H1 (cell line): ENCODE data around the gene B4GALNT1. TPM values are rescaled to one million over a fixed set of nuclear protein-coding genes. Genes with fewer than 3 reads are reported as not detected.

Source experiments
- CTCF ChIA-PET: fragments of 300-600 bp; sonication (Branson Sonifier 250); formaldehyde crosslinking; loops from one replicate; lab custom pipeline; 2021; ENCODE audit not compliant: partially characterized antibody; lab: Charles Lee
- POLR2A ChIA-PET: fragments of 300-600 bp; sonication (Branson Sonifier 250); formaldehyde crosslinking; loops from one replicate; lab custom pipeline; 2021; ENCODE audit warnings: inconsistent platforms; ENCODE audit not compliant: partially characterized antibody; lab: Charles Lee
- DNase-seq, 2 experiments: peaks; one replicate each; pipeline versions ENCODE4 v3.0.0 to v3.0.0-alpha.2; 2010 to 2022; ENCODE audit warnings: low spot score in 2 of 2, low read depth in 1 of 2, mixed read lengths in 1 of 2
- FAIRE-seq: peaks from 2 replicates; lab custom pipeline; 2011; peaks lifted over from hg19 to GRCh38; lab: Jason Lieb, UNC
- H2AFZ ChIP-seq: 2 replicates; pipeline ENCODE4 v1.8.1; 2012; ENCODE audit warnings: low read length, inconsistent platforms
- H2AK5ac ChIP-seq: 2 replicates; pipeline ENCODE4 v1.6.1; 2013; ENCODE audit warnings: low read depth, low read length
- H2BK120ac ChIP-seq: replicated peaks from 2 replicates; pipeline ENCODE3; 2013; ENCODE audit warnings: low read depth, low read length, inconsistent platforms
- H2BK12ac ChIP-seq: 2 replicates; pipeline ENCODE4 v1.6.1; 2013; ENCODE audit warnings: low read depth, low read length
- H2BK15ac ChIP-seq: 2 replicates; pipeline ENCODE4 v1.6.1; 2013; ENCODE audit warnings: low read length
- H2BK20ac ChIP-seq: 2 replicates; pipeline ENCODE4 v1.6.1; 2013; ENCODE audit warnings: low read length
- H2BK5ac ChIP-seq: 2 replicates; pipeline ENCODE4 v1.6.1; 2013; ENCODE audit warnings: low read depth, low read length
- H3K14ac ChIP-seq: 2 replicates; pipeline ENCODE4 v1.6.1; 2013; ENCODE audit warnings: inconsistent platforms; ENCODE audit not compliant: insufficient read length
- H3K18ac ChIP-seq: 2 replicates; pipeline ENCODE4 v1.6.1; 2013; ENCODE audit warnings: low read length; ENCODE audit errors: extremely low read depth
- H3K23ac ChIP-seq: 2 replicates; pipeline ENCODE4 v1.6.1; 2013; ENCODE audit warnings: inconsistent platforms; ENCODE audit not compliant: insufficient read length
- H3K23me2 ChIP-seq: 2 replicates; pipeline ENCODE4 v1.6.1; 2013; ENCODE audit warnings: low read depth, low read length
- H3K27ac ChIP-seq: 2 replicates; pipeline ENCODE4 v1.6.1; 2011; ENCODE audit warnings: low read depth, low read length, inconsistent platforms
- H3K27me3 ChIP-seq, 4 experiments: replicated peaks in 1 of 4; 1 replicate in 1 of 4; 2 replicates in 3 of 4; pipeline versions ENCODE4 v1.6.1 to v1.8.1; 2011 to 2013; ENCODE audit warnings: low read length in 3 of 4, mild to moderate bottlenecking in 3 of 4, inconsistent platforms in 2 of 4, mixed read lengths in 2 of 4, moderate library complexity in 1 of 4; ENCODE audit not compliant: control insufficient read depth in 3 of 4, insufficient read depth in 3 of 4; ENCODE audit errors: extremely low read depth in 1 of 4
- H3K36me3 ChIP-seq, 4 experiments: 2 replicates each; pipeline versions ENCODE4 v1.6.1 to v1.8.1; 2011 to 2013; ENCODE audit warnings: mild to moderate bottlenecking in 4 of 4, low read length in 3 of 4, moderate library complexity in 2 of 4, control low read depth in 1 of 4, inconsistent platforms in 1 of 4; ENCODE audit not compliant: insufficient read depth in 4 of 4, control insufficient read depth in 2 of 4
- H3K4ac ChIP-seq: replicated peaks from 2 replicates; pipeline ENCODE3; 2013; ENCODE audit warnings: low read length, low read depth, mixed read lengths, inconsistent platforms; ENCODE audit not compliant: insufficient read length
- H3K4me1 ChIP-seq, 4 experiments: replicated peaks in 1 of 4; 1 replicate in 1 of 4; 2 replicates in 3 of 4; pipeline versions ENCODE4 v1.6.1 to v1.8.1; 2011 to 2013; ENCODE audit warnings: low read length in 3 of 4, inconsistent platforms in 2 of 4, mixed read lengths in 1 of 4; ENCODE audit not compliant: insufficient read depth in 4 of 4, control insufficient read depth in 3 of 4
- H3K4me2 ChIP-seq, 2 experiments: 2 replicates each; pipeline versions ENCODE4 v1.6.1 to v1.8.1; 2011 to 2013; ENCODE audit warnings: low read depth in 2 of 2, low read length in 2 of 2, control low read depth in 1 of 2, inconsistent platforms in 1 of 2, mild to moderate bottlenecking in 1 of 2; ENCODE audit not compliant: insufficient read depth in 1 of 2
- H3K4me3 ChIP-seq, 4 experiments: fragments of 200-600, 300-600 bp in 1 of 4; sonication (generic), shearing (Covaris generic), sonication (Bioruptor Twin) in 1 of 4; 2 replicates each; pipeline versions ENCODE4 v1.5.1 to v1.8.1; 2011 to 2016; ENCODE audit warnings: low read length in 4 of 4, low read depth in 3 of 4, control low read depth in 2 of 4, inconsistent platforms in 2 of 4, mild to moderate bottlenecking in 2 of 4, mixed read lengths in 1 of 4, moderate library complexity in 1 of 4; ENCODE audit not compliant: insufficient read depth in 2 of 4; ENCODE audit errors: extremely low read depth in 1 of 4
- H3K56ac ChIP-seq: replicated peaks from 2 replicates; pipeline ENCODE3; 2013; ENCODE audit warnings: low read depth, mild to moderate bottlenecking, mixed read lengths, low read length, inconsistent platforms; ENCODE audit not compliant: insufficient read length
- H3K79me1 ChIP-seq: 2 replicates; pipeline ENCODE4 v1.6.1; 2013; ENCODE audit warnings: low read depth, low read length, control low read depth
- H3K79me2 ChIP-seq, 2 experiments: 2 replicates each; pipeline versions ENCODE4 v1.6.1 to v1.8.1; 2012 to 2013; ENCODE audit warnings: low read length in 2 of 2, mild to moderate bottlenecking in 2 of 2, inconsistent platforms in 1 of 2; ENCODE audit not compliant: insufficient read depth in 2 of 2, control insufficient read depth in 1 of 2
- H3K9ac ChIP-seq, 4 experiments: replicated peaks in 1 of 4; 1 replicate in 1 of 4; 2 replicates in 3 of 4; pipeline versions ENCODE4 v1.6.1 to v1.8.1; 2011 to 2013; ENCODE audit warnings: low read depth in 3 of 4, low read length in 3 of 4, control low read depth in 2 of 4, mild to moderate bottlenecking in 2 of 4, moderate library complexity in 2 of 4, inconsistent platforms in 1 of 4; ENCODE audit errors: extremely low read depth in 1 of 4
- H3K9me3 ChIP-seq, 2 experiments: 2 replicates each; pipeline versions ENCODE4 v1.6.1 to v1.8.1; 2012 to 2013; ENCODE audit warnings: mild to moderate bottlenecking in 2 of 2, moderate library complexity in 2 of 2, control low read depth in 1 of 2, inconsistent platforms in 1 of 2, low read depth in 1 of 2, low read length in 1 of 2, mixed read lengths in 1 of 2; ENCODE audit not compliant: insufficient read depth in 2 of 2
- H4K20me1 ChIP-seq, 2 experiments: replicated peaks in 1 of 2; 2 replicates each; pipeline versions ENCODE3 to v1.8.1; 2011 to 2013; ENCODE audit warnings: inconsistent platforms in 2 of 2, low read length in 2 of 2, mild to moderate bottlenecking in 1 of 2; ENCODE audit not compliant: insufficient read depth in 2 of 2, control insufficient read depth in 1 of 2
- H4K5ac ChIP-seq: 2 replicates; pipeline ENCODE4 v1.6.1; 2013; ENCODE audit warnings: low read length, low read depth, mixed read lengths, inconsistent platforms; ENCODE audit not compliant: insufficient read length
- H4K8ac ChIP-seq: 2 replicates; pipeline ENCODE4 v1.8.0; 2013; ENCODE audit warnings: mild to moderate bottlenecking, moderate library complexity, low read length, inconsistent platforms; ENCODE audit not compliant: insufficient read depth; ENCODE audit errors: extremely low read depth
- H4K91ac ChIP-seq: replicated peaks from 2 replicates; pipeline ENCODE3; 2013; ENCODE audit warnings: low read length, mixed read lengths, inconsistent platforms; ENCODE audit not compliant: insufficient read length
- BACH1 ChIP-seq: IDR thresholded peaks from 2 replicates; pipeline ENCODE4 v1.6.1; 2012; ENCODE audit warnings: low read length, improper control_type of control experiment
- HDAC6 ChIP-seq: IDR thresholded peaks from one replicate; pipeline ENCODE4 v1.7.1; 2012; ENCODE audit warnings: low read depth, mild to moderate bottlenecking, inconsistent platforms, low read length, moderate library complexity
- JUND ChIP-seq: IDR thresholded peaks from 2 replicates; pipeline ENCODE4 v1.6.1; 2011; ENCODE audit warnings: mild to moderate bottlenecking, improper control_type of control experiment, low read length
- NRF1 ChIP-seq: IDR thresholded peaks from 2 replicates; pipeline ENCODE4 v1.6.1; 2011; ENCODE audit warnings: mild to moderate bottlenecking, low read depth, low read length, improper control_type of control experiment
- RNF2 ChIP-seq: fragments of 200-900, 300-1000 bp; sonication (generic); IDR thresholded peaks from 2 replicates; pipeline ENCODE4 v1.7.1; 2016; ENCODE audit warnings: borderline replicate concordance, low read depth, mild to moderate bottlenecking, antibody characterized with exemption, low read length; ENCODE audit not compliant: poor library complexity, severe bottlenecking; ENCODE audit errors: missing control alignments
- SIX5 ChIP-seq: IDR thresholded peaks from 2 replicates; pipeline ENCODE4 v1.6.1; 2011; ENCODE audit warnings: mild to moderate bottlenecking, low read depth, low read length
- WGBS, 2 experiments: shearing (Covaris generic) in 1 of 2; methylation state at CpG; one replicate each; pipeline versions ENCODE4 v1.1.6 to v1.1.7; 2013 to 2015; ENCODE audit warnings: low lambda C conversion rate in 2 of 2, mixed read lengths in 2 of 2, inconsistent platforms in 1 of 2, low coverage in 1 of 2, missing lambda C conversion rate in 1 of 2; ENCODE audit not compliant: insufficient replicate concordance in 2 of 2, insufficient coverage in 1 of 2, insufficient read length in 1 of 2; ENCODE audit errors: extremely low coverage in 1 of 2, missing lambda C conversion rate in 1 of 2; 5-methylcytosine and 5-hydroxymethylcytosine counted together
- polyA plus RNA-seq, 7 experiments: library from polyadenylated mRNA; depleted of rRNA in 3 of 7; stranded (reverse) in 5 of 7; unstranded in 2 of 7; fragments of >200 nt in 5 of 7; fragments of 200-250 nt in 2 of 7; gene quantifications; 1 replicate in 5 of 7; 2 replicates in 1 of 7; 4 replicates in 1 of 7; pipeline versions ENCODE4 v1.2.1 to v1.2.3, GENCODE V29; 2011 to 2013; ENCODE audit warnings: missing spikeins in 2 of 7, mixed read lengths in 2 of 7
- total RNA-seq: library from RNA; stranded (reverse); fragmentation: NEBNext Ultra II Directional; extraction: Animal tissue kit (Norgen Biotek cat#: 25700); gene quantifications from 2 replicates; pipeline ENCODE4 v1.2.1, GENCODE V29; 2021

B4GALNT1 gene
- total and polyA plus RNA-seq, 2 of the 8 experiments (the other 6 are each of a cell fraction or from before 2014, with no cell fraction given): 1.5 to 2.3 TPM

DNA sequence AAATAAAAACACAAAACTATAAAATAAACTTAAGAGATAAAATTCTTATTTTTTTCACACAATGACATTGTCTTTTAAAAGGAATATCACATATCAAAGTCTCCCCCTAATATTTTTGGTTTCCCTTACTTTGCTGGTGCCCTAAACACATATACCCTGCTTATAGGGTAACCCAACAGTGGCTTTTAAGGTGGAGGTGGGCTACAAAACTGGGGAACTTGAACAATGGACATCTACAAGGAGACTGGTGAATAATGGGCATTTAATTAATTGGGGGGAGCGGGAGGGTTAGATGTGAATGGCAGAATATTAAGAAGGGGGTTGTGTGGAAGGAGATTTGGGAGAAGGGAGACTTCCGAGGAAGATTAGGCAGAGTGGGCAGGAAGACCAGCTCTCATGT is 9.6 kb downstream of the B4GALNT1 start:
- CTCF ChIA-PET: interaction anchor here (0.7 to 10.7 kb wide), 7 partner anchors 8 to 112 kb away, joined by 3 to 201 read pairs (median 6); partner anchors contain the start of genes ARHGEF25, B4GALNT1, DTX3 and OS9
- Histone ChIP-seq H2BK15ac (no peak overlapping the region), H3K9ac (no peak overlapping the region), H2BK12ac (no peak overlapping the region), H3K79me2 (no peaks in the 10 kb centered on the region), H3K9me3 (no peaks in the 10 kb centered on the region; a peak in 1 of 4 replicates), H4K91ac (no peak overlapping the region), H2BK5ac (no peak overlapping the region), H4K5ac (no peak overlapping the region), H3K4ac (no peak overlapping the region), H3K23ac (no peak overlapping the region), H3K4me3 (no peak overlapping the region)
- POLR2A ChIA-PET: interaction anchor here (1.3 to 1.6 kb wide), 3 partner anchors 103 to 149 kb away, joined by 3 read pairs; partner anchors contain the start of genes DDIT3, EEF1AKMT3, METTL1 and TSPAN31
- TF ChIP-seq SIX5 (no peak), HDAC6 (no peak), RNF2 (no peak), NRF1 (no peak), BACH1 (no peak), JUND (no peak)
- TF ChIP-seq, all 59 proteins: peak for 0
- WGBS, 2 experiments: 76 to 100% methylated on average over 2 of the region's 2 CpGs
- Histone ChIP-seq H2AFZ (no peak overlapping the region), H2BK20ac (no peak overlapping the region), H3K27ac (no peak overlapping the region), H3K27me3 (peaks cover 93 to 100% (median 99%) of the 10 kb centered on the region in 4 experiments), H3K14ac (no peak overlapping the region), H3K4me1 (peaks cover 0 to 31% (median 22%) of the 10 kb centered on the region in 4 experiments; a peak in 6 of 7 replicates), H4K20me1 (peaks cover 0 to 31% of the 10 kb centered on the region in 2 experiments), H2BK120ac (no peak overlapping the region), H4K8ac (no peak overlapping the region), H3K56ac (no peak overlapping the region), H3K4me2 (no peak overlapping the region), H2AK5ac (no peak overlapping the region), H3K23me2 (peaks cover 9% of the 10 kb centered on the region; the same call in 1 of the 2 replicates), H3K18ac (no peak overlapping the region), H3K36me3 (no peaks in the 10 kb centered on the region; a peak in 1 of 8 replicates), H3K79me1 (0 out of 2 replicates have a peak, but pooled peaks cover 2% of the 10 kb centered on the region)
- DNase-seq (no peak), FAIRE-seq (no peak)
